GM21786 (cell line): ENCODE measurements around the gene KIAA0040.
"Not testable (repeated sequence)": the region's sequence is repeated elsewhere in the genome, so short reads cannot be mapped to it uniquely, and the experiment has no call there.

ENCODE experiments used
- ATAC-seq: cut with Tn5 transposase; IDR thresholded peaks from one replicate; pipeline ENCODE4 v1.9.1; 2021; ENCODE audit not compliant: unreplicated experiment

The KIAA0040 gene

DNA sequence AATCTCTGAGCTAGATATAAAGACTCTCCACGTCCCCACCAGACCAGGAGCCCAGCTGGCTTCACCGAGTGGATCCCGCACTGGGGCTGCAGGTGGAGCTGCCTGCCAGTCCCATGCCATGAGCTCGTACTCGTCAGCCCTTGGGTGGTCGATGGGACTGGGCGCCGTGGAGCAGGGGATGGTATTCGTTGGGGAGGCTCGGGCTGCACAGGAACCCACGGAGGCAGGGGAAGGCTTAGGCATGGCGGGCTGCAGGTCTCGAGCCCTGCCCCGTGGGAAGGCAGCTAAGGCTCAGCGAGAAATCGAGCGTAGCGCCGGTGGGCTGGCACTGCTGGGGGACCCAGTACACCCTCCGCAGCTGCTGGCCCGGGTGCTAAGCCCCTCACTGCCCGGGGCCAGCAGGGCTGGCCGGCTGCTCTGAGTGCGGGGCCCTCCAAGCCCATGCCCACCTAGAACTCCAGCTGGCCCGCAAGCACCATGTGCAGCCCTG lies 84.2 kb downstream of the KIAA0040 start:
- ATAC-seq = not testable (repeated sequence)
